HepG2 (cell line): ENCODE data around the gene ZBTB32. TPM values are rescaled to one million over a fixed set of nuclear protein-coding genes. Genes with fewer than 3 reads are reported as not detected.

Source experiments
- ARID2 ChIP-seq: sonication (generic); formaldehyde crosslinking; IDR thresholded peaks from 2 replicates; pipeline ENCODE4 v1.8.1; 2022; ENCODE audit warnings: mild to moderate bottlenecking, missing genetic modification reagents, borderline replicate concordance
- BORCS8-MEF2B ChIP-seq: sonication (generic); formaldehyde crosslinking; IDR thresholded peaks from 2 replicates; pipeline ENCODE4 v1.8.0; 2022; ENCODE audit warnings: mild to moderate bottlenecking, missing genetic modification reagents
- EP300 ChIP-seq, 3 experiments: sonication (generic) in 1 of 3; formaldehyde crosslinking in 1 of 3; IDR thresholded peaks; 2 replicates each; pipeline versions ENCODE4 v1.5.1 to v1.6.1; 2011 to 2020; ENCODE audit warnings: low read depth in 2 of 3, low read length in 2 of 3, borderline replicate concordance in 1 of 3, improper control_type of control experiment in 1 of 3, mild to moderate bottlenecking in 1 of 3, missing genetic modification reagents in 1 of 3, moderate library complexity in 1 of 3
- FOXK1 ChIP-seq: sonication (generic); formaldehyde crosslinking; IDR thresholded peaks from 2 replicates; pipeline ENCODE4 v1.4.0; 2020; ENCODE audit warnings: low read depth, missing genetic modification reagents, borderline replicate concordance
- GLI4 ChIP-seq: sonication (generic); formaldehyde crosslinking; IDR thresholded peaks from 2 replicates; pipeline ENCODE4 v1.5.1; 2020; ENCODE audit warnings: missing genetic modification reagents, mild to moderate bottlenecking, moderate library complexity, borderline replicate concordance
- GMEB1 ChIP-seq: sonication (generic); formaldehyde crosslinking; IDR thresholded peaks from 2 replicates; pipeline ENCODE4 v1.5.1; 2020; ENCODE audit warnings: missing genetic modification reagents, mild to moderate bottlenecking, borderline replicate concordance
- KLF15 ChIP-seq: sonication (generic); formaldehyde crosslinking; IDR thresholded peaks from 2 replicates; pipeline ENCODE4 v1.8.1; 2023; ENCODE audit warnings: borderline replicate concordance, mild to moderate bottlenecking, inconsistent platforms, missing genetic modification reagents, mixed read lengths
- LBX2 ChIP-seq: sonication (generic); formaldehyde crosslinking; IDR thresholded peaks from 2 replicates; pipeline ENCODE4 v1.5.0; 2020; ENCODE audit warnings: missing genetic modification reagents, mild to moderate bottlenecking, borderline replicate concordance
- MED1 ChIP-seq: sonication (generic); formaldehyde crosslinking; IDR thresholded peaks from 2 replicates; pipeline ENCODE4 v1.4.0; 2020; ENCODE audit warnings: missing genetic modification reagents
- MEIS1 ChIP-seq: sonication (generic); formaldehyde crosslinking; IDR thresholded peaks from 2 replicates; pipeline ENCODE4 v1.9.0; 2021; ENCODE audit warnings: mild to moderate bottlenecking, missing genetic modification reagents, moderate library complexity, borderline replicate concordance
- NR3C1 ChIP-seq: sonication (generic); formaldehyde crosslinking; IDR thresholded peaks from 2 replicates; pipeline ENCODE4 v1.4.0; 2020; ENCODE audit warnings: missing genetic modification reagents
- REPIN1 ChIP-seq: sonication (generic); formaldehyde crosslinking; IDR thresholded peaks from 2 replicates; pipeline ENCODE4 v1.8.0; 2022; ENCODE audit warnings: missing genetic modification reagents, low read depth, mild to moderate bottlenecking, borderline replicate concordance
- SKI ChIP-seq: fragments of 450-650 bp; IDR thresholded peaks from one replicate; pipeline ENCODE4 v1.6.1; 2018; ENCODE audit warnings: mild to moderate bottlenecking; ENCODE audit not compliant: partially characterized antibody
- SRF ChIP-seq: IDR thresholded peaks from 2 replicates; pipeline ENCODE4 v1.6.1; 2011; ENCODE audit warnings: mild to moderate bottlenecking, low read depth, low read length, moderate library complexity
- THAP11 ChIP-seq: IDR thresholded peaks from 2 replicates; pipeline ENCODE4 v1.6.1; 2016; ENCODE audit warnings: missing biosample characterization, missing genetic modification reagents
- U2AF2 ChIP-seq: fragments of 200-400 bp; formaldehyde crosslinking; IDR thresholded peaks from 2 replicates; pipeline ENCODE4 v1.6.1; 2017; ENCODE audit warnings: low read depth, mild to moderate bottlenecking, low read length
- ZFP36L2 ChIP-seq: sonication (generic); formaldehyde crosslinking; IDR thresholded peaks from 2 replicates; pipeline ENCODE4 v1.4.0; 2020; ENCODE audit warnings: missing genetic modification reagents
- ZNF367 ChIP-seq: sonication (generic); formaldehyde crosslinking; IDR thresholded peaks from 2 replicates; pipeline ENCODE4 v1.4.0; 2020; ENCODE audit warnings: missing genetic modification reagents, borderline replicate concordance
- ZNF543 ChIP-seq: sonication (generic); formaldehyde crosslinking; IDR thresholded peaks from 2 replicates; pipeline ENCODE4 v1.4.0; 2020; ENCODE audit warnings: mild to moderate bottlenecking, missing genetic modification reagents
- ZNF724P ChIP-seq: sonication (generic); formaldehyde crosslinking; IDR thresholded peaks from 2 replicates; pipeline ENCODE4 v1.8.0; 2022; ENCODE audit warnings: missing genetic modification reagents, borderline replicate concordance
- ZSCAN25 ChIP-seq: sonication (generic); formaldehyde crosslinking; IDR thresholded peaks from 2 replicates; pipeline ENCODE4 v1.8.0; 2022; ENCODE audit warnings: mild to moderate bottlenecking, missing genetic modification reagents
- polyA plus RNA-seq, 8 experiments: library from polyadenylated mRNA; depleted of rRNA in 3 of 8; stranded (reverse) in 7 of 8; unstranded in 1 of 8; fragments of >200 nt; fragmentation: Illumina TruSeq in 4 of 8; extraction: Trizol in 4 of 8; gene quantifications; 2 replicates each; pipeline versions ENCODE4 v1.2.1 to v1.2.3, GENCODE V29; 2011 to 2016; ENCODE audit warnings: low read depth in 4 of 8, missing spikeins in 1 of 8, mixed read lengths in 1 of 8; ENCODE audit not compliant: insufficient read depth in 1 of 8
- total RNA-seq, 5 experiments: library from RNA; depleted of rRNA; stranded (reverse); fragments of >200 nt; fragmentation: Illumina TruSeq; extraction: Trizol; gene quantifications; 2 replicates each; pipeline ENCODE4 v1.2.3, GENCODE V29; 2016; ENCODE audit warnings: low read depth in 1 of 5
- TF ChIP-seq, protein P1 (sequence below): sonication (generic); formaldehyde crosslinking; IDR thresholded peaks from 2 replicates; pipeline ENCODE4 v1.4.0; 2020; ENCODE audit warnings: missing genetic modification reagents
- TF ChIP-seq, protein P2 (sequence below): IDR thresholded peaks from 2 replicates; pipeline ENCODE4 v1.6.1; 2016; ENCODE audit warnings: low read depth, control low read depth

The ZBTB32 gene
- total and polyA plus RNA-seq, 2 of the 13 experiments (the other 11 are each of a cell fraction or from before 2014, with no cell fraction given) = not detected

- TF ChIP-seq MEIS1 (CRISPR knock-in tag) (peak; percentile 42), BORCS8-MEF2B (no peak), U2AF2 (no peak), ZFP36L2 (no peak), KLF15 (CRISPR knock-in tag) (no peak), FOXK1 (CRISPR knock-in tag) (peak; percentile 49), ARID2 (CRISPR knock-in tag) (no peak), ZNF367 (CRISPR knock-in tag) (no peak), NR3C1 (no peak), SKI (peak; percentile 21), GLI4 (CRISPR knock-in tag) (no peak; the same call in 1 of the 2 replicates), LBX2 (CRISPR knock-in tag) (no peak), SRF (no peak; the same call in 1 of the 2 replicates), ZNF724P (peak; percentile 64; the same call in 1 of the 2 replicates), GMEB1 (CRISPR knock-in tag) (peak; percentile 91), REPIN1 (CRISPR knock-in tag) (peak; percentile 51; the same call in 1 of the 2 replicates), EP300 (IDR thresholded peaks at IDR 0.05; ENCODE audit: low read depth in 2 of 2, low read length in 2 of 2) (no peak), EP300 (CRISPR knock-in tag; IDR thresholded peaks at IDR 0.05; ENCODE audit: borderline replicate concordance) (no peak), THAP11 (peak; percentile 97), MED1 (CRISPR knock-in tag) (peak; percentile 54), ZSCAN25 (CRISPR knock-in tag) (no peak; the same call in 1 of the 2 replicates), ZNF543 (peak; percentile 84)
- TF ChIP-seq, protein P1, sequence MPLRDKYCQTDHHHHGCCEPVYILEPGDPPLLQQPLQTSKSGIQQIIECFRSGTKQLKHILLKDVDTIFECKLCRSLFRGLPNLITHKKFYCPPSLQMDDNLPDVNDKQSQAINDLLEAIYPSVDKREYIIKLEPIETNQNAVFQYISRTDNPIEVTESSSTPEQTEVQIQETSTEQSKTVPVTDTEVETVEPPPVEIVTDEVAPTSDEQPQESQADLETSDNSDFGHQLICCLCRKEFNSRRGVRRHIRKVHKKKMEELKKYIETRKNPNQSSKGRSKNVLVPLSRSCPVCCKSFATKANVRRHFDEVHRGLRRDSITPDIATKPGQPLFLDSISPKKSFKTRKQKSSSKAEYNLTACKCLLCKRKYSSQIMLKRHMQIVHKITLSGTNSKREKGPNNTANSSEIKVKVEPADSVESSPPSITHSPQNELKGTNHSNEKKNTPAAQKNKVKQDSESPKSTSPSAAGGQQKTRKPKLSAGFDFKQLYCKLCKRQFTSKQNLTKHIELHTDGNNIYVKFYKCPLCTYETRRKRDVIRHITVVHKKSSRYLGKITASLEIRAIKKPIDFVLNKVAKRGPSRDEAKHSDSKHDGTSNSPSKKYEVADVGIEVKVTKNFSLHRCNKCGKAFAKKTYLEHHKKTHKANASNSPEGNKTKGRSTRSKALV (CRISPR knock-in tag) = peak; percentile 12; the same call in 1 of the 2 replicates
- TF ChIP-seq, protein P2, sequence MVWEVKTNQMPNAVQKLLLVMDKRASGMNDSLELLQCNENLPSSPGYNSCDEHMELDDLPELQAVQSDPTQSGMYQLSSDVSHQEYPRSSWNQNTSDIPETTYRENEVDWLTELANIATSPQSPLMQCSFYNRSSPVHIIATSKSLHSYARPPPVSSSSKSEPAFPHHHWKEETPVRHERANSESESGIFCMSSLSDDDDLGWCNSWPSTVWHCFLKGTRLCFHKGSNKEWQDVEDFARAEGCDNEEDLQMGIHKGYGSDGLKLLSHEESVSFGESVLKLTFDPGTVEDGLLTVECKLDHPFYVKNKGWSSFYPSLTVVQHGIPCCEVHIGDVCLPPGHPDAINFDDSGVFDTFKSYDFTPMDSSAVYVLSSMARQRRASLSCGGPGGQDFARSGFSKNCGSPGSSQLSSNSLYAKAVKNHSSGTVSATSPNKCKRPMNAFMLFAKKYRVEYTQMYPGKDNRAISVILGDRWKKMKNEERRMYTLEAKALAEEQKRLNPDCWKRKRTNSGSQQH (CRISPR knock-in tag) = no peak
Observed at GRCh38 chr19:35716801-35717664, 12.7 kb downstream of the ZBTB32 start (continued).
